ENCODE data around the gene SPDYE16.
"Not testable (repeated sequence)": the region's sequence is repeated elsewhere in the genome, so short reads cannot be mapped to it uniquely, and the experiment has no call there.

The SPDYE16 gene, protein sequence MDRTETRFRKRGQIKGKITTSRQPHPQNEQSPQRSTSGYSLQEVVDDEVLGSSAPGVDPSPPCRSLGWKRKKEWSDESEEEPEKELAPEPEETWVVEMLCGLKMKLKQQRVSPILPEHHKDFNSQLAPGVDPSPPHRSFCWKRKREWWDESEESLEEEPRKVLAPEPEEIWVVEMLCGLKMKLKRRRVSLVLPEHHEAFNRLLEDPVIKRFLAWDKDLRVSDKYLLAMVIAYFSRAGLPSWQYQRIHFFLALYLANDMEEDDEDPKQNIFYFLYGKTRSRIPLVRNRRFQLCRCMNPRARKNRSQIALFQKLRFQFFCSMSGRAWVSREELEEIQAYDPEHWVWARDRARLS

DNA sequence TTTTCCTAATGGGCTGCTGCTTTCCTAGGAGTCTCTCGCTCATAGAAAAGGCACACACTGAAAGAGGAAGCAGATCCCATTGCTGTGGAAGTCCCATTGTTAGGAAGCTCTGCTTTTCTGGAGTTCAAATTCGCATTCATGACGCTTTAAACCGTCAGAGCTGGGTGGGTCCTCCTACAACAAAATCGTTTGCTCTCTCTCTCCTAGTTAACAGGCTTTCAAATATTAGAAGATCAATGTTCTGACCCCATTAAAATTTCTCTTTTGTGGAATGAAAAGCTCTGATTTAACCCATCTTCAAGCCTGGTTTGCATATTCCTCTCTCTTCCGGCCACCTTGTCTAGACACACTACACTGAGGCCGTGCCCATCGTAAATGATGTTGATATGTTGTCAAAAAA, at the start of gene SPDYE16:
SPDYE16 (minus strand) TSS at position 101 of the 400 bp plus-strand sequence. CDS start 1,838 bp downstream, outside the sequence.
- DNase-seq, result not testable (repeated sequence)

DNA sequence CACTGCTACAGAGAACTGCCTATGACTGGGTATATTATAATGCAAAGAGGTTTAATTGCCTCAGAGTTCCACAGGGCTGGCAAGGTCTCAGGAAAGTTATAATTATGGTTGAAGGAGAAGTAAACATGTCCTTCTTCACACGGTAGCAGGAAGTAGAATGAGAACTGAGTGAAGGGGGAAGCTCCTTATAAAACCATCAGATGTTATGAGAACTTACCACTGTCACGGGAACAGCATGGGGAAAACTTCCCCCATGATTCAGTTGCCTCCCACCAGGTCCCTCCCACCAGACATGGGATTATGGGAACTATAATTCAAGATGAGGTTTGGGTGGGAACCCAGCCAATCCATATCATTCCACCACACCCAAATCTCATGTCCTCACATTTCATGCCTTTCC, 49.6 kb upstream of the SPDYE16 start:
- not testable (repeated sequence) for DNase-seq

DNA sequence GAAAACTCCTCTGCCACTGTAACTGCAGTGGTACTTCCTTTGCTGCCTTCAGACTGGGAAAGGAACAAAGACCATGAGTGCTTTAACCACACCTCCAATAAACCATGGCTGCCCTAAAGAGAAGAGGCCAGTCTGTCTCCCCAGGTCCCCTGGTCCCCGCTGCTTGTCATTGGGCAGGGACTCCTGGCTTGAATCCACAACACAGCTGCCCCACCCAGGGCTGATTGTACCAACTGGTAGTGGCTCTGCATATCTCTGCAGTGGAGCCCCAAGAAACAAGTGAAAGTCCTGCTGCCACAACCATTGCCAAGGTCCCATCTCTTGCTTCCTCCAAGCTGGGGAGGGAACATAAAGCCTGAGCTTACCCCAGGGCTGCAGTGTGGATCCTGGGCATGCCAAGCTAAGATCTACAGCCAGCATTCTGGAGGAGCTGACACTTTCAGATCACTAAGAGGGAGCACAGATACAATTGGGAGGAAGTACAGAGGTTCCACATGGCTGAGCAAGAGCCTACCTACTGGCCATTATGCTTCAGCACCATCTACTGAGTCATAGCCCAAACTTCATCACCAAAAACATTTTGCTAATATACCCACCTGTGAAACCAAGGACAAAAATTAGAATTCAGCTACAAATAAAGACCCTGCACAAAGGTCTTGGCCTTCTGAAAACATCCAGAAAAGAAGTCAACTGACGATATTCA, 48.7 kb upstream of the SPDYE16 start:
- DNase-seq, result not testable (repeated sequence)

DNA sequence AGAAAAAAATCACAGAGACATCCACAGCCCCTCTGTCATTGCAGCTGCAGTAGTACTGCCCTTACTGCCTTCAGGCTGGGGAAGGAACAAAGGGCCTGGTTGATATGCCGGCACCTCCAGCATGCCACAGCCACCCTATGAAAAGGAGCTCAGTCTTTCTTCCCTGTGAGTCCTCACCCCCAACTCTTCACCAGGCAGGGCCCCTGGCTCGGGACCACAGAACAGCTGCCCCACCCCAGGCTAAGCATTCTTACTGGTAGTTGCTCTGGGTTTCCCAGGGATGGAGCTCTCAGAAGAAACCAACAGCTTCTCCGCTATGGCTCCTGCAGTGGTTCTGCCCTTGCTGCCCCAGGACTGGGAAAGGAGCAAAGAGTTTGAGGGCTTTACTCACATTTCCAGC, 47.9 kb upstream of the SPDYE16 start:
- DNase-seq, result not testable (repeated sequence)

DNA sequence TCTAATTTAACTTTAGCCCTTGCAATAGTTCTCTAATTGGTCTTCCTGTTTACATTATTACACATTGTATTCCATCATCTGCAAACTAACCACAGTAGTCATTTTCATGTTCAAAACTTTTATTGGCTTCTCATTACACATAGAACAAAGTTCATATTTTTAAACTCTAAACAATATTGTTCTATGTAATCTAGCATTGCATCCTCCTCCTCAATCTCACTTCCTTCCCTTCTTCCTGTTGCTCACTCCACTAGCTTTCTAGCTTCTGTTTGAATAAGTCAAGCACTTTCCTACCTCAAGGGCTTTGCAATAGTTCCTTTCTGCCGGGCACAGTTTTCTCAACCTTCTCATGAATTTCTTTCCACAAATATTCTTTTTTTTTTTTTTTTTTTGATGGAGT, 45.5 kb upstream of the SPDYE16 start:
- DNase-seq, result not testable (repeated sequence)

DNA sequence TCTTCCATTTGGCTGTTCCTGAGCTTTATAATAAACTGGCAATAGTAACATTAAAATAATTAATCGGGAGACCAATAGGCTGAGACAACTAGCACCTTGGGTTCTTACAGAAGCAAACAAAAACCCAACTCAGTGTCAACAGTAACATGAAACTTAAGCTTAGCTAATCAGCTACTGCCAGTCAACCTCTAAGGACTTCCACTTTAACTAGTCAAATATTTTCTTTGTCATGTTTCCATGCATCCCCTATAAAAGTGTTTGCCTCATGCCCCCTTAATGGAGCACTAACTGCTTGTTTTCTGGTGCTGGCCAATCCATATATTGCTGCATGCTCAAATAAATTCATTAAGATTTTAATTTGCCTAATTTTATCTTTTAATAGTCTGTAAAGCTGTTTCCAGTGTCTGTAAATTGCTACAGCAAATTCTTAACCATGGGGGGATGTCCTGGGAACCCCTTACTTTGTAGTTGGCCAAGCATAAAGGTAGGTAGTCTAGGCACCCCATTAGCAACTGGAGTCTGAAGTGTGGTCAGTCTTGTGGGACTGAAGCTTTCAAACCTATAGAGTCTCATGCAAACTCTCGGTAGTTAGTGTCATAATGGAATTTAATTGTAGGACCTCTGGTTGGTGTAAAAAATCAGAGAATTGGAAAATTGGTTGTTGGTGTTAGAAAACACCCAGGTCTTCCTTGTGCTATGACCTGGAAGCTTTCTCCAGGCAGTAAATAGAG, 43.7 kb upstream of the SPDYE16 start:
- DNase-seq, result not testable (repeated sequence)

DNA sequence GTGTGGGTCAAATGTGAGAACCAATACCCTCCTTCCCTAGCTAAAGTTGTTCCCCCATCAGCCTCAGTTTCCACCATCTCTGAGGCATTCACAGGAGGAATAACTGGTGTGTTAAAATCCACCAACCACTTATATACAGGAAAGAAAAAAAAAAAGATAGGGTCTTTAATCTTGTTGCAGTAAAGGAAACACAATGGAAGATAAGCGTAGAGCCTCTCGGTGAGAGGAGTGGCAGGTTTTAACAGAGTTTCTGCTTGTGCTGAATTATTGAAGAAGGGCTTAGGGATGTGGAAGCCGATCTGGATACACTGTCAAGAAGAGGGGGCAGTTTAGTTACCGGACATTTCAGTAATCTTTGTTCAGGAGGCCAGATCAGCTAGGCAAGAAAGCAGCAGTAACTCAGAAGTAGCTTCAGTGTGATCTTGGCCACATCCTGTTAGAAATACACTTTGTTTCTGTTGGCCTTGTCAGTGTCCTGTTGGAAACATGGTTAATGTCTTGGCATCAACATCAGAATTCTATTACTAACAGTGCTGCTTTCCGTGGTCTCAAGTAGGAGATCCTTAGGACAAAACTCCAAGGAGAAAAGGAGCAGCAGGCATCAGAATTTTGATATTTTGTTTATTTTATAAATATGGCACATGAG, 40.7 kb upstream of the SPDYE16 start:
- DNase-seq, result not testable (repeated sequence)

DNA sequence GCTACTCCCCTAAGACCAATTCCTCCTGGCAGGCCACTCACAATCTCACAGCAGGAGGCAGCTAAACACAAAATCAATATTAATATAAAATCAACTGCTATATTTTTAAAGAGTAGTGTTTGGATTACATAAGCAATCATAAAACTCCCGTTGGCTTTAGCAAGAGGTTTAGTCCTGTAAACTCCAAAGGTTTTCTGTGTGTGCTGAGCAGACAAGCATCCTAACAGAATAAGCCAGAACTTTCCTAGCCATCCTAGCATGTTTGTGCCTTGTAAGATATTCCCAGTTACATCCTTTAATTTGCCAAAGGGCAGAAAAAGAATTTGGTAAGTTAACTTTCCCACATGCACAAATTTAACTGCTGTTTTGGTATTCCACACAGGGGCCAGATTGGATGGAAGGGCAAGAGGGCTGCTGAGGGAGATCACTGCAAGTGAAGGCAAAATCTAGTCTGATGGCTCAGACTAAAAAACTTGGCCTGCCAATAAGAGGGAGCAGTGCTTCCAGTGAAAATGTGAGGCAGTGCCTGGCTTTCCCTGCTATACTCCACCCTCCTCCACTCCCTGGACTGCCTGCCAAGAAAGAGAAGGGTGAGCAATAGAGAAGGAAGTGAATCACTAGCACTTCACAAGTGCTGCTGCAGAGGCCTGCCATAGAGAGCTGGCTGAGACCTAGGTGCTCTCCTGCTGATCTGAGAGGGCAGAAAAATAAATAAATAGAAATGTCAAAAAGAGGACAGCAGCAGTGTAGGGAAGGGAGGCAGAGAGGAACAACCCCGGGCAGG, 39.9 kb upstream of the SPDYE16 start:
- DNase-seq, result peak; percentile 70

DNA sequence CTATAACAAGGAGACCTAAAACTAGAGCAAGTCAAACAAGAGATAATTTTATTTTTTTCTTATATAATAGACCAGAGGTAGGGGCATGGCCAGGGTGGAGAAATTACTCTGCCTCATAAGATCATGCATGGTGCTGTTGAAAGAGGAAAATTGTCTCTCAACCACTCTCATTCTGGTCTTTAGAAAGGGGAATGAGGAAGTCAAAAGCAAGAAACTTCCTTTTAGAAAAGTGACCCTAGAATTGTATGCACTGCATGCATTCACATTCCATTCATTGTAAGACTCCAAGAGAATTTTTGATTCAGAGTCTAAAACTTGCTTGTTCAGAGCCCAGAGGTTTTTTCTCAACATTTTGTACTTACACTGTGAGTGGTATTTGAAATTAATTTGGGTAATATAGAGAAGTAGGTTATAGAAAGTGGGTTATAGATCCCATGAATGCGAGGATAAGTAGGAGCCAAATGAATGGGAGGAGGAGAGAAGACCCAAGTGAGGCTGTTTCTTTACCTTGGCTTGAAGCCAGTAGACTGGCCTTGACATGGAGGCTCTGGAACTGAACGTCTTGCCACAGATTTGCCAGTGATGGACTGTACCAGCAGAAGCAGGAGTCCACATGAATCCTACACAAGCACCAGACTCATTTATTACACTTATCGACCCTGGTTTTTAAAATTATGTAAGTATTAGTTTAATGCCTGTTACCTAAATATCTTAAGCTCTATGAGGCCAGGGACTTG, 33.0 kb upstream of the SPDYE16 start:
- not testable (repeated sequence) for DNase-seq

DNA sequence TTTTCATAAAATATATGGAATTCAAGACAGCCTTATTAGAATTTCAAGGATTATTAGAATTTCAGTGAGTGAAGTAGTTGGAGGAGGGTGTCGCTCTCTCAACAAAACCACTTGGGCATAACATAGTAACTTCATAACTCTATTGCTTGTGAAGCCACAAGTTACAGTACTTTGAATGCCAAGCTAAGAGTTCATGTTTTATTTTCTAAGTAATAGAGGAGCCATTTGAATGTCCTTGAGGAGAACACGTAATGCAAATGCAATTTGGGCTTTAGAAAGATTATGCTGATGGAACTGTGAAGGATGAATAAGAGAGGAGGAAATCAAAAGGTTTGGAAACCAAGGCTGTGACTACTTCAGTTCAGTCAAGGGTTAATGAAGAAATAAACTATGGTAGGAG, 32.3 kb upstream of the SPDYE16 start:
- DNase-seq, result not testable (repeated sequence)

DNA sequence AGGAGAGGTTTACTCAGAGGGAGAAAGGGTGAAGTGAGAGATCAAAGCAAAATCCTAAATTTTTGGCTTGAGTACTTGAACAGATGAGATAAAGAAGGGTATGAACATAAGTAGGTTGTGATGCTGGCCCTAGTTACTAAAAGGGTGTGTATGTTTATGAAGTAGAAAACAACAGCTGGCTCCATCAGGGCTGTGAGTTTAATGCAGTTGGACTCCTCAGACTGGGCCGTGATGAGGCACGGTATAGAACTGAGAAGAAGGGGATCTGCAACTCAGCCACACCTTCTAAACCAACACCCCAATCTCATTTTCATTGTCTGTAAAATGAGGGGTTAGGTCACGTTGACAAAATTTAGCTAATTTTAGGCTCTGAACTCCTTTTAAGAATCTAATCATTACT, 29.2 kb upstream of the SPDYE16 start:
- DNase-seq, result not testable (repeated sequence)

DNA sequence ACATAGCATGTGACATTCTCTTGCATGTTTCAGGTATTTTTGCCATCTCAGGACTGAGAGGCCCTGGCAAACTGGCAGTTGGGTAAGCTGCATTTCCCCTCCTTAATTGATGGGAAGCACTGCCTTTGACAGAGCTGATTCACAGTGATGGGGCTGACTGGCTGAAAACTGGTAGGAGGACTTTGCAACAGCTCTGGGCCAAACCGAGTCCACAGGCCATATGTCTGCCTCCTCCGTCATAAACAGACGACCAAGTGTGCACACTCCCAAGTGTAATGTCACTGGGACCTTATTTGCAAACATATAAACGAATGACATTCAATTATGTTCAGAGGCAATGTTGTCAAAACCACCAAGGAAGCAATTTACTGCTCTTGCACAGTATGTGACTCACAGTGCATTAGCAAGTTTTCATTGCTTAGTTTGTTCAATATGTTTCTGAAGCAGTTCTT, 27.3 kb upstream of the SPDYE16 start:
- DNase-seq, result not testable (repeated sequence)

DNA sequence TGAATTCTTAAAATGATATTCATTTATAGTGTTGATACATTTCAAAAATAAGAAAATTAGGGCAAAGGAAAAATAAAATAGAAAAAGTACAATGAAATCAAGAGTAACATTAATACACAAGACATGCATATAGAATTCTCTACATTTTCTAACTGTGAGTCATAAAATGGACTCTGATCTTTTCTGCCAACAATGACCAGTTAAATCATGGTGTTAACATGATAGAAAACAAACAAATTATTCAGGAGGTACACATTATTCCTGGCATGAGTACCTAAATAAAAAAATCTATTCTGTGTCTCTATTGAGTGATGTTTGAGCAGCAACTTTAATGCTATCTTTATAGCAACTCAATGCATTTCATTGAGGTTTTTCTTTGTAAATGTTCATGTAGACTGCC, 25.6 kb upstream of the SPDYE16 start:
- DNase-seq, result not testable (repeated sequence)

DNA sequence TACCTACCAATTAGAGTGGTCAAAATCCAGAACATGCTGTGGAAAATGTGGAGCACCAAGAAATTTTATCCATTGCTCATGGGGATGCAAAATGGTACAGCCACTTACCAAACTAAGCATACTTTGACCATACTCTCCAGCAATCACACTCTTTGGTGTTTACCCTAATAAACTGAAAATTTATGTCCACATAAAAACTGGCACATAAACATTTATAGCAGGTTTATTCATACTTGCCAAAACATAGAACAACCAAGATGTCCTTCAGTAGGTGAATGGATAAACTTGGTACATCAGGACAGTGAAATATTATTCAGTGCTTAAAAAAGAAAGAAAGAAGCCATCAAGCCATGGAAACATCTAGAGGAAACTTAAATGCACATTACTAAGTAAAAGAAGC, 24.7 kb upstream of the SPDYE16 start:
- not testable (repeated sequence) for DNase-seq

DNA sequence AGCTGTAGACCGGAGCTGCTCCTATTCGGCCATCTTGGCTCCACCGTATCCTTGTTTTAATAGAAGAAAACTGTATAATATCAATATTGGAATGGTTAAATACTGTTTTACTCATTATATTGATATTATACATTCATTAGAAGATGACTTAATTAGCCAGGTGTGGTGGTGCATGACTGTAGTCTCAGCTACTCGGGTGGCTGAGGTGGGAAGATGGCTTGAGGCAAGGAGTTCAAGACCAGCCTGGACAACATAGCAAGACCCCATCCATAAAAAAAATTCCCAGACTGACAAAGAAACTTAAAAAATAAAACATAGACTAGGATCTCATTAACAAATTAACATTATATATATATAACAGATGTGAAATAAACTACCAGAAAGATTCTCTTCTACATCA, 24.2 kb upstream of the SPDYE16 start:
- DNase-seq, result not testable (repeated sequence)

DNA sequence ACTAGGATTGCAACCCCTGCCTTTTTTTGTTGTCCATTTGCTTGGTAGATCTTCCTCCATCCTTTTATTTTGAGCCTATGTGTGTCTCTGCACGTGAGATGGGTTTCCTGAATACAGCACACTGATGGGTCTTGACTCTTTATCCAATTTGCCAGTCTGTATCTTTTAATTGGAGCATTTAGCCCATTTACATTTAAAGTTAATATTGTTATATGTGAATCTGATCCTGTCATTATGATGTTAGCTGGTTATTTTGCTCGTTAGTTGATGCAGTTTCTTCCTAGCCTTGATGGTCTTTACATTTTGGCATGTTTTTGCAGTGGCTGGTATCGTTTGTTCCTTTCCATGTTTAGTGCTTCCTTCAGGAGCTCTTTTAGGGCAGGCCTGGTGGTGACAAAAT, 21.9 kb upstream of the SPDYE16 start:
- DNase-seq, result not testable (repeated sequence)

DNA sequence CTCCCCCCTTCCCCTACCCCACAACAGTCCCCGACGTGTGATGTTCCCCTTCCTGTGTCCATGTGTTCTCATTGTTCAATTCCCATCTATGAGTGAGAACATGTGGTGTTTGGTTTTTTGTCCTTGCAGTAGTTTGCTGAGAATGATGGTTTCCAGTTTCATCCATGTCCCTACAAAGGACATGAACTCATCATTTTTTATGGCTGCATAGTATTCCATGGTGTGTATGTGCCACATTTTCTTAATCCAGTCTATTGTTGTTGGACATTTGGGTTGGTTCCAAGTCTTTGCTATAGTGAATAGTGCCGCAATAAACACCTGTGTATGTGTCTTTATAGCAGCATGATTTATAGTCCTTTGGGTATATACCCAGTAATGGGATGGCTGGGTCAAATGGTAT, 18.2 kb upstream of the SPDYE16 start:
- not testable (repeated sequence) for DNase-seq

DNA sequence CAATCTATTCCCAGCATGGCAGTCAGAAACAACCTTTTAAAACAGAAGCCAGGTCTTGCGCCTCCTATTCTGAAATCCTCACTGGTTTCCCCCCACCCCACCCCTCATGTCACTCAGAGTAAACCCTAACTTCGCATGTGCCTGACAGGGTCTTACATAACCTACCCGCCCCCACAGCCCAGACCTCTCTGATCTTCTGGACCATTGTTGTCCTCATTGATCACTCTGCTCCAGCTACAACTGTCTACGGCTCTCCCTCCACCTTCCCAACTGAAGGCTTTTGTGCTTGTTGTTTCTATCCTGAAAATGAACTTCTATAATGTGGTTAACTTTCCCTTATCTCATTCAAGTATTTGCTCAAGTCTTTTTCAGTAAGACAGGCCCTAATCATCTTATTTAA, 17.1 kb upstream of the SPDYE16 start:
- DNase-seq, result not testable (repeated sequence)

DNA sequence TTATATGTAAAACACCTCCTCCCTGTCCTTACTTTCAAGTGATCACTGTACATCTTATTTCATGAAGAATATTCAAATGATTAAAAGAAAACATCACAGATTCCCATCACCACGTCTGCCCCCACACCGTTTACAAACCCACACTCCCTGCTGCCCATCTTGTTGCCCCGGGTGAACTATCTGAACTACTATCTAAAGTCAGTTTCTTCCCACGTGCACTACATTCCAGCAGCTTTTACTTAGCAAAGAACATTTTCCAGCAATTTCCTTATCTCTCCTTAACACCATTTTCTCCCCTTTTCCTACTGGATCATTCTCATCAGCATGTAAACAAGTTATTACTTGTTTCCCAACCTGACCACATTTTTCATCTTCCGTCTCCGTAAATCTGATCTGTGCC, 16.6 kb upstream of the SPDYE16 start:
- DNase-seq, result not testable (repeated sequence)

DNA sequence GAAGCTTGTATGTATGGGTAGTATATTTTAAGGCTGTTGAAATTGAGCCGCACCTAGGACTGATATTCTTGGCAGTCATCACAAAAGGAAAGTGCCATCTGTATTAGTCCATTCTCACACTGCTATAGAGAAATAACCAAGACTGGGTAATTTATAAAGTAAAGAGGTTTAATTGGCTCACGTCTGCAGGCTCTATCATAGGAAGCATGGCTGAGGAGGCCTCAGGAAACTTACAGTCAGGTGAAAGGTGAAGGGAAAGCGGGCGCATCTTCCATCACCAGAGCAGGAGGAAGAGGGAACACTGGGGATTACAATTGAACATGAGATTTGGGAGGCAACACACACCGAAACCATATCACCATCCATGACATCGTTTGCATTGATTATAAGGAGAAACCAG, 8.9 kb upstream of the SPDYE16 start:
- not testable (repeated sequence) for DNase-seq

DNA sequence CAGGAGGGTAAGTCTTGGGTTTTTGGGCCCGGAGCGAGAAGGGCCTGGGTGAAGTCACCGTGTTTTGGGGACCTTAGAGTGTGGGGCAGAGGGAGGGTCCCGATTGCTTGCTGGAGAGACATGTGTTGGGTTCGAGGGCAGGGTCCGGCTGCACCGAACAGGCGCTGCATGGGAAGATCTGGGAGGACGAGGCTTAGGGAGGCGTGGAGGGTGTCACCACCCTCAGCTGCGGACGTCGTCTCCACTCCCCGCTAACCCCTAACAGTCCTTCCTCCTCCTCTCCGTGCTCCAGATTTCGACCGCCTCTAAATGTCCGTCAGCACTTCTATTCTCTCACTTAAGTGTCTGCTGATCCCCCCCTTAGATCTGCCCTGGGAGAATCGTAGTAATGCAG, 6.8 kb upstream of the SPDYE16 start:
- DNase-seq, result not testable (repeated sequence)

All from kidney glomerular epithelial cell (primary cell).